Measurements from ENCODE around the gene HRH1.
"Not testable (repeated sequence)": the region's sequence is repeated elsewhere in the genome, so short reads cannot be mapped to it uniquely, and the experiment has no call there.

Gene HRH1

GRCh38 chr3:11170052-11170770 lies 15.9 kb downstream of the HRH1 start:
- DNase-seq (ENCODE audit: low read depth, low spot score): no peak

- no peak for DNase-seq (ENCODE audit: low read depth, low spot score)
Observed at GRCh38 chr3:11172096-11172690, 17.9 kb downstream of the HRH1 start.

- no peak for DNase-seq (ENCODE audit: low read depth, low spot score)
Observed at GRCh38 chr3:11173828-11174465, 19.7 kb downstream of the HRH1 start.

- no peak for DNase-seq (ENCODE audit: low read depth, low spot score)
Observed at GRCh38 chr3:11178421-11178820, 24.1 kb downstream of the HRH1 start.

GRCh38 chr3:11184328-11184969 lies 30.2 kb downstream of the HRH1 start:
- DNase-seq (ENCODE audit: low read depth, low spot score): not testable (repeated sequence)

GRCh38 chr3:11185144-11185543 lies 30.9 kb downstream of the HRH1 start:
- DNase-seq (ENCODE audit: low read depth, low spot score): no peak

GRCh38 chr3:11185564-11186317 lies 31.4 kb downstream of the HRH1 start:
- peak; percentile 96 for DNase-seq (ENCODE audit: low read depth, low spot score)

- DNase-seq (ENCODE audit: low read depth, low spot score): no peak
Observed at GRCh38 chr3:11186318-11186692, 32.0 kb downstream of the HRH1 start.

- DNase-seq (ENCODE audit: low read depth, low spot score): no peak
Observed at GRCh38 chr3:11186771-11187191, 32.5 kb downstream of the HRH1 start.

GRCh38 chr3:11187681-11188080 lies 33.4 kb downstream of the HRH1 start:
- DNase-seq (ENCODE audit: low read depth, low spot score): no peak

- DNase-seq (ENCODE audit: low read depth, low spot score): no peak
Observed at GRCh38 chr3:11188231-11188630, 33.9 kb downstream of the HRH1 start.

GRCh38 chr3:11195201-11195600 lies 40.9 kb downstream of the HRH1 start:
- DNase-seq (ENCODE audit: low read depth, low spot score): peak; percentile 33

GRCh38 chr3:11195721-11196332 lies 41.5 kb downstream of the HRH1 start:
- peak; percentile 73 for DNase-seq (ENCODE audit: low read depth, low spot score)

- DNase-seq (ENCODE audit: low read depth, low spot score): no peak
Observed at GRCh38 chr3:11197484-11197883, 43.2 kb downstream of the HRH1 start.

GRCh38 chr3:11198070-11198469 lies 43.8 kb downstream of the HRH1 start:
- DNase-seq (ENCODE audit: low read depth, low spot score): peak; percentile 59

- DNase-seq (ENCODE audit: low read depth, low spot score): no peak
Observed at GRCh38 chr3:11198495-11198894, 44.2 kb downstream of the HRH1 start.

- DNase-seq (ENCODE audit: low read depth, low spot score): no peak
Observed at GRCh38 chr3:11199902-11200845, 45.9 kb downstream of the HRH1 start.

GRCh38 chr3:11201251-11202019 lies 47.1 kb downstream of the HRH1 start:
- DNase-seq (ENCODE audit: low read depth, low spot score): peak; percentile 64

- no peak for DNase-seq (ENCODE audit: low read depth, low spot score)
Observed at GRCh38 chr3:11203961-11204360, 49.7 kb downstream of the HRH1 start.

Measured in astrocyte of the hippocampus (primary cell).